H1 (cell line): Measurements from ENCODE around the gene LIPG. TPM values are rescaled to one million over a fixed set of nuclear protein-coding genes. Genes with fewer than 3 reads are reported as not detected.

Source experiments
- CTCF ChIA-PET: fragments of 300-600 bp; sonication (Branson Sonifier 250); formaldehyde crosslinking; loops from one replicate; lab custom pipeline; 2021; ENCODE audit not compliant: partially characterized antibody; lab: Charles Lee
- POLR2A ChIA-PET: fragments of 300-600 bp; sonication (Branson Sonifier 250); formaldehyde crosslinking; loops from one replicate; lab custom pipeline; 2021; ENCODE audit warnings: inconsistent platforms; ENCODE audit not compliant: partially characterized antibody; lab: Charles Lee
- DNase-seq, 2 experiments: peaks; one replicate each; pipeline versions ENCODE4 v3.0.0 to v3.0.0-alpha.2; 2010 to 2022; ENCODE audit warnings: low spot score in 2 of 2, low read depth in 1 of 2, mixed read lengths in 1 of 2
- FAIRE-seq: peaks from 2 replicates; lab custom pipeline; 2011; peaks lifted over from hg19 to GRCh38; lab: Jason Lieb, UNC
- H2AFZ ChIP-seq: 2 replicates; pipeline ENCODE4 v1.8.1; 2012; ENCODE audit warnings: low read length, inconsistent platforms
- H2AK5ac ChIP-seq: 2 replicates; pipeline ENCODE4 v1.6.1; 2013; ENCODE audit warnings: low read depth, low read length
- H2BK120ac ChIP-seq: replicated peaks from 2 replicates; pipeline ENCODE3; 2013; ENCODE audit warnings: low read depth, low read length, inconsistent platforms
- H2BK12ac ChIP-seq: 2 replicates; pipeline ENCODE4 v1.6.1; 2013; ENCODE audit warnings: low read depth, low read length
- H2BK15ac ChIP-seq: 2 replicates; pipeline ENCODE4 v1.6.1; 2013; ENCODE audit warnings: low read length
- H2BK20ac ChIP-seq: 2 replicates; pipeline ENCODE4 v1.6.1; 2013; ENCODE audit warnings: low read length
- H2BK5ac ChIP-seq: 2 replicates; pipeline ENCODE4 v1.6.1; 2013; ENCODE audit warnings: low read depth, low read length
- H3K14ac ChIP-seq: 2 replicates; pipeline ENCODE4 v1.6.1; 2013; ENCODE audit warnings: inconsistent platforms; ENCODE audit not compliant: insufficient read length
- H3K18ac ChIP-seq: 2 replicates; pipeline ENCODE4 v1.6.1; 2013; ENCODE audit warnings: low read length; ENCODE audit errors: extremely low read depth
- H3K23ac ChIP-seq: 2 replicates; pipeline ENCODE4 v1.6.1; 2013; ENCODE audit warnings: inconsistent platforms; ENCODE audit not compliant: insufficient read length
- H3K23me2 ChIP-seq: 2 replicates; pipeline ENCODE4 v1.6.1; 2013; ENCODE audit warnings: low read depth, low read length
- H3K27ac ChIP-seq: 2 replicates; pipeline ENCODE4 v1.6.1; 2011; ENCODE audit warnings: low read depth, low read length, inconsistent platforms
- H3K27me3 ChIP-seq, 4 experiments: replicated peaks in 1 of 4; 1 replicate in 1 of 4; 2 replicates in 3 of 4; pipeline versions ENCODE4 v1.6.1 to v1.8.1; 2011 to 2013; ENCODE audit warnings: low read length in 3 of 4, mild to moderate bottlenecking in 3 of 4, inconsistent platforms in 2 of 4, mixed read lengths in 2 of 4, moderate library complexity in 1 of 4; ENCODE audit not compliant: control insufficient read depth in 3 of 4, insufficient read depth in 3 of 4; ENCODE audit errors: extremely low read depth in 1 of 4
- H3K36me3 ChIP-seq, 4 experiments: 2 replicates each; pipeline versions ENCODE4 v1.6.1 to v1.8.1; 2011 to 2013; ENCODE audit warnings: mild to moderate bottlenecking in 4 of 4, low read length in 3 of 4, moderate library complexity in 2 of 4, control low read depth in 1 of 4, inconsistent platforms in 1 of 4; ENCODE audit not compliant: insufficient read depth in 4 of 4, control insufficient read depth in 2 of 4
- H3K4ac ChIP-seq: replicated peaks from 2 replicates; pipeline ENCODE3; 2013; ENCODE audit warnings: low read length, low read depth, mixed read lengths, inconsistent platforms; ENCODE audit not compliant: insufficient read length
- H3K4me1 ChIP-seq, 4 experiments: replicated peaks in 1 of 4; 1 replicate in 1 of 4; 2 replicates in 3 of 4; pipeline versions ENCODE4 v1.6.1 to v1.8.1; 2011 to 2013; ENCODE audit warnings: low read length in 3 of 4, inconsistent platforms in 2 of 4, mixed read lengths in 1 of 4; ENCODE audit not compliant: insufficient read depth in 4 of 4, control insufficient read depth in 3 of 4
- H3K4me2 ChIP-seq, 2 experiments: 2 replicates each; pipeline versions ENCODE4 v1.6.1 to v1.8.1; 2011 to 2013; ENCODE audit warnings: low read depth in 2 of 2, low read length in 2 of 2, control low read depth in 1 of 2, inconsistent platforms in 1 of 2, mild to moderate bottlenecking in 1 of 2; ENCODE audit not compliant: insufficient read depth in 1 of 2
- H3K4me3 ChIP-seq, 4 experiments: fragments of 200-600, 300-600 bp in 1 of 4; sonication (generic), shearing (Covaris generic), sonication (Bioruptor Twin) in 1 of 4; 2 replicates each; pipeline versions ENCODE4 v1.5.1 to v1.8.1; 2011 to 2016; ENCODE audit warnings: low read length in 4 of 4, low read depth in 3 of 4, control low read depth in 2 of 4, inconsistent platforms in 2 of 4, mild to moderate bottlenecking in 2 of 4, mixed read lengths in 1 of 4, moderate library complexity in 1 of 4; ENCODE audit not compliant: insufficient read depth in 2 of 4; ENCODE audit errors: extremely low read depth in 1 of 4
- H3K56ac ChIP-seq: replicated peaks from 2 replicates; pipeline ENCODE3; 2013; ENCODE audit warnings: low read depth, mild to moderate bottlenecking, mixed read lengths, low read length, inconsistent platforms; ENCODE audit not compliant: insufficient read length
- H3K79me1 ChIP-seq: 2 replicates; pipeline ENCODE4 v1.6.1; 2013; ENCODE audit warnings: low read depth, low read length, control low read depth
- H3K79me2 ChIP-seq, 2 experiments: 2 replicates each; pipeline versions ENCODE4 v1.6.1 to v1.8.1; 2012 to 2013; ENCODE audit warnings: low read length in 2 of 2, mild to moderate bottlenecking in 2 of 2, inconsistent platforms in 1 of 2; ENCODE audit not compliant: insufficient read depth in 2 of 2, control insufficient read depth in 1 of 2
- H3K9ac ChIP-seq, 4 experiments: replicated peaks in 1 of 4; 1 replicate in 1 of 4; 2 replicates in 3 of 4; pipeline versions ENCODE4 v1.6.1 to v1.8.1; 2011 to 2013; ENCODE audit warnings: low read depth in 3 of 4, low read length in 3 of 4, control low read depth in 2 of 4, mild to moderate bottlenecking in 2 of 4, moderate library complexity in 2 of 4, inconsistent platforms in 1 of 4; ENCODE audit errors: extremely low read depth in 1 of 4
- H3K9me3 ChIP-seq, 2 experiments: 2 replicates each; pipeline versions ENCODE4 v1.6.1 to v1.8.1; 2012 to 2013; ENCODE audit warnings: mild to moderate bottlenecking in 2 of 2, moderate library complexity in 2 of 2, control low read depth in 1 of 2, inconsistent platforms in 1 of 2, low read depth in 1 of 2, low read length in 1 of 2, mixed read lengths in 1 of 2; ENCODE audit not compliant: insufficient read depth in 2 of 2
- H4K20me1 ChIP-seq, 2 experiments: replicated peaks in 1 of 2; 2 replicates each; pipeline versions ENCODE3 to v1.8.1; 2011 to 2013; ENCODE audit warnings: inconsistent platforms in 2 of 2, low read length in 2 of 2, mild to moderate bottlenecking in 1 of 2; ENCODE audit not compliant: insufficient read depth in 2 of 2, control insufficient read depth in 1 of 2
- H4K5ac ChIP-seq: 2 replicates; pipeline ENCODE4 v1.6.1; 2013; ENCODE audit warnings: low read length, low read depth, mixed read lengths, inconsistent platforms; ENCODE audit not compliant: insufficient read length
- H4K8ac ChIP-seq: 2 replicates; pipeline ENCODE4 v1.8.0; 2013; ENCODE audit warnings: mild to moderate bottlenecking, moderate library complexity, low read length, inconsistent platforms; ENCODE audit not compliant: insufficient read depth; ENCODE audit errors: extremely low read depth
- H4K91ac ChIP-seq: replicated peaks from 2 replicates; pipeline ENCODE3; 2013; ENCODE audit warnings: low read length, mixed read lengths, inconsistent platforms; ENCODE audit not compliant: insufficient read length
- BRCA1 ChIP-seq: IDR thresholded peaks from 2 replicates; pipeline ENCODE4 v1.6.1; 2012; ENCODE audit warnings: low read depth, low read length, improper control_type of control experiment
- CHD2 ChIP-seq: IDR thresholded peaks from 2 replicates; pipeline ENCODE4 v1.6.1; 2012; ENCODE audit warnings: low read length, improper control_type of control experiment
- CREB1 ChIP-seq: IDR thresholded peaks from 2 replicates; pipeline ENCODE4 v1.6.1; 2012; ENCODE audit warnings: inconsistent platforms
- GABPA ChIP-seq: IDR thresholded peaks from 2 replicates; pipeline ENCODE4 v1.6.1; 2011; ENCODE audit warnings: mild to moderate bottlenecking, low read length, moderate library complexity, borderline replicate concordance; ENCODE audit not compliant: insufficient read depth
- HDAC2 ChIP-seq, 2 experiments: fragments of 300-600 bp in 1 of 2; sonication (generic) in 1 of 2; IDR thresholded peaks; 2 replicates each; pipeline ENCODE4 v1.6.1; 2011 to 2012; ENCODE audit warnings: low read depth in 2 of 2, low read length in 2 of 2, mild to moderate bottlenecking in 2 of 2, moderate library complexity in 2 of 2, borderline replicate concordance in 1 of 2, inconsistent platforms in 1 of 2
- HDAC6 ChIP-seq: IDR thresholded peaks from one replicate; pipeline ENCODE4 v1.7.1; 2012; ENCODE audit warnings: low read depth, mild to moderate bottlenecking, inconsistent platforms, low read length, moderate library complexity
- JUN ChIP-seq: IDR thresholded peaks from 2 replicates; pipeline ENCODE4 v1.6.1; 2011; ENCODE audit warnings: low read depth, mild to moderate bottlenecking, improper control_type of control experiment, low read length
- KDM1A ChIP-seq: fragments of 200-600, 300-600 bp; sonication (generic); IDR thresholded peaks from 2 replicates; pipeline ENCODE4 v1.7.1; 2016; ENCODE audit warnings: mild to moderate bottlenecking, low read length, borderline replicate concordance
- KDM4A ChIP-seq: IDR thresholded peaks from one replicate; pipeline ENCODE4 v1.7.1; 2012; ENCODE audit warnings: low read depth, mild to moderate bottlenecking, moderate library complexity, low read length, inconsistent platforms; ENCODE audit not compliant: severe bottlenecking
- NRF1 ChIP-seq: IDR thresholded peaks from 2 replicates; pipeline ENCODE4 v1.6.1; 2011; ENCODE audit warnings: mild to moderate bottlenecking, low read depth, low read length, improper control_type of control experiment
- POU5F1 ChIP-seq: IDR thresholded peaks from 2 replicates; pipeline ENCODE4 v1.6.1; 2011; ENCODE audit warnings: low read depth, mild to moderate bottlenecking, low read length, moderate library complexity
- RXRA ChIP-seq: IDR thresholded peaks from 2 replicates; pipeline ENCODE4 v1.6.1; 2011; ENCODE audit warnings: low read depth, mild to moderate bottlenecking, low read length, moderate library complexity; ENCODE audit not compliant: insufficient read depth
- SIN3A ChIP-seq, 2 experiments: IDR thresholded peaks in 1 of 2; conservative IDR thresholded peaks in 1 of 2; 2 replicates each; pipeline ENCODE4 v1.6.1; 2011 to 2012; ENCODE audit warnings: low read length in 2 of 2, improper control_type of control experiment in 1 of 2, low read depth in 1 of 2, mild to moderate bottlenecking in 1 of 2
- SUZ12 ChIP-seq: fragments of 200-600 bp; sonication (generic); IDR thresholded peaks from 2 replicates; pipeline ENCODE4 v1.6.1; 2012; ENCODE audit warnings: mild to moderate bottlenecking, inconsistent platforms, low read length, moderate library complexity, mixed read lengths
- ZNF274 ChIP-seq: IDR thresholded peaks from 2 replicates; pipeline ENCODE4 v1.7.0; 2012; ENCODE audit warnings: low read length, borderline replicate concordance; ENCODE audit errors: extremely low read depth
- WGBS, 2 experiments: shearing (Covaris generic) in 1 of 2; methylation state at CpG; one replicate each; pipeline versions ENCODE4 v1.1.6 to v1.1.7; 2013 to 2015; ENCODE audit warnings: low lambda C conversion rate in 2 of 2, mixed read lengths in 2 of 2, inconsistent platforms in 1 of 2, low coverage in 1 of 2, missing lambda C conversion rate in 1 of 2; ENCODE audit not compliant: insufficient replicate concordance in 2 of 2, insufficient coverage in 1 of 2, insufficient read length in 1 of 2; ENCODE audit errors: extremely low coverage in 1 of 2, missing lambda C conversion rate in 1 of 2; 5-methylcytosine and 5-hydroxymethylcytosine counted together
- polyA plus RNA-seq, 7 experiments: library from polyadenylated mRNA; depleted of rRNA in 3 of 7; stranded (reverse) in 5 of 7; unstranded in 2 of 7; fragments of >200 nt in 5 of 7; fragments of 200-250 nt in 2 of 7; gene quantifications; 1 replicate in 5 of 7; 2 replicates in 1 of 7; 4 replicates in 1 of 7; pipeline versions ENCODE4 v1.2.1 to v1.2.3, GENCODE V29; 2011 to 2013; ENCODE audit warnings: missing spikeins in 2 of 7, mixed read lengths in 2 of 7
- total RNA-seq: library from RNA; stranded (reverse); fragmentation: NEBNext Ultra II Directional; extraction: Animal tissue kit (Norgen Biotek cat#: 25700); gene quantifications from 2 replicates; pipeline ENCODE4 v1.2.1, GENCODE V29; 2021

LIPG gene
- total and polyA plus RNA-seq, 2 of the 8 experiments (the other 6 are each of a cell fraction or from before 2014, with no cell fraction given) = 9.2 to 9.8 TPM

GRCh38 chr18:49529596-49529995 is 32.3 kb upstream of the LIPG start:
- Histone ChIP-seq H2BK20ac (no peak overlapping the region), H3K9ac (no peak overlapping the region), H2AK5ac (no peak overlapping the region), H4K5ac (no peak overlapping the region), H2BK12ac (no peak overlapping the region), H4K20me1 (no peaks in the 10 kb centered on the region), H3K14ac (no peak overlapping the region), H2AFZ (no peak overlapping the region), H2BK15ac (no peak overlapping the region), H3K18ac (no peak overlapping the region), H3K4ac (no peak overlapping the region), H3K79me1 (no peaks in the 10 kb centered on the region), H3K23ac (no peak overlapping the region), H3K27ac (no peak overlapping the region), H3K27me3 (no peaks in the 10 kb centered on the region), H3K4me2 (no peak overlapping the region), H2BK120ac (no peak overlapping the region), H3K4me1 (no peaks in the 10 kb centered on the region), H3K36me3 (no peaks in the 10 kb centered on the region), H4K91ac (no peak overlapping the region), H3K9me3 (no peaks in the 10 kb centered on the region), H4K8ac (no peak overlapping the region), H3K79me2 (no peaks in the 10 kb centered on the region), H3K4me3 (no peak overlapping the region), H3K23me2 (no peaks in the 10 kb centered on the region), H2BK5ac (no peak overlapping the region), H3K56ac (no peak overlapping the region)
- 89% methylated on average over 3 of the region's 3 CpGs; no CpG with 5 or more reads in 1 of the 2 experiments for WGBS, 2 experiments
- ChIA-PET POLR2A (no interaction called here), CTCF (interaction anchor here (0.6 to 1.6 kb wide), 2 partner anchors 10 to 576 kb away, joined by 3 read pairs; no protein-coding TSS in a partner anchor)
- no peak for FAIRE-seq
- no peak for DNase-seq
- no peak for TF ChIP-seq NRF1
- no peak for TF ChIP-seq SUZ12
- TF ChIP-seq CREB1 = no peak
- TF ChIP-seq BRCA1 = no peak
- no peak for TF ChIP-seq JUN
- no peak for TF ChIP-seq CHD2
- no peak for TF ChIP-seq HDAC6
- TF ChIP-seq POU5F1 = no peak
- TF ChIP-seq SIN3A (conservative IDR thresholded peaks at IDR 0.05 in 1 of 2, IDR thresholded peaks at IDR 0.05 in 1 of 2; ENCODE audit: low read depth in 1 of 2, low read length in 2 of 2) = no peak
- no peak for TF ChIP-seq GABPA
- no peak for TF ChIP-seq HDAC2 (IDR thresholded peaks at IDR 0.05; ENCODE audit: borderline replicate concordance in 1 of 2, low read depth in 2 of 2, low read length in 2 of 2)
- no peak for TF ChIP-seq KDM4A
- TF ChIP-seq ZNF274 = no peak
- TF ChIP-seq KDM1A = no peak
- no peak for TF ChIP-seq RXRA
